DMS53 treated with DMSO at 0.1 percent for 48 hours (cell line): ENCODE data around the gene DNAJC6.

Experiments
- DNase-seq: peaks from one replicate; lab custom pipeline; 2025; ENCODE audit not compliant: unreplicated experiment; lab: John Stamatoyannopoulos, UW

DNAJC6 gene

GRCh38 chr1:65399003-65399402 is 89.7 kb downstream of the DNAJC6 start:
- DNase-seq: no peak

- no peak for DNase-seq
Observed at GRCh38 chr1:65401612-65402011, 92.3 kb downstream of the DNAJC6 start.

DNA sequence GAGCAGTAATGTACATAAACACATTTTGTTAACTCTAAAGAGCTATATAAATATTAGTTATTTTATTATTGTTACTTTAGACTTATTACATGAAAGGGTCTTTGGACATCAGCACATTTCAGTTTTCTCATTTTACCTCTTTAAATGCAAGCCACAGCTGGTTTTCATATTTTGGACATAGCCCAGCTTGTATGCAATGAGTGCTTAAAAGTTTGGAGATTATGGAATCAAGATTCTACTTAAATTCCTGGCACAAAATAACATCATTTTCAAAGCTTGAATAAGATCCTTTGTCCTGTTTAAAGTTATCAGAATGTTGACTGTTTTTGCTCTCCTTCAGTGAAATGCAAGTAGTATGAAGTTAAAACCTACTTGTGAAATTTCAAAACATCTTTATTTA is 95.6 kb downstream of the DNAJC6 start:
- no peak for DNase-seq

GRCh38 chr1:65407877-65408276 is 98.5 kb downstream of the DNAJC6 start:
- DNase-seq: no peak

GRCh38 chr1:65409314-65409713 is 100.0 kb downstream of the DNAJC6 start:
- DNase-seq: no peak

GRCh38 chr1:65409816-65410326 is 100.5 kb downstream of the DNAJC6 start:
- DNase-seq: no peak

- DNase-seq: no peak
Observed at GRCh38 chr1:65412256-65412983, 103.1 kb downstream of the DNAJC6 start.

DNA sequence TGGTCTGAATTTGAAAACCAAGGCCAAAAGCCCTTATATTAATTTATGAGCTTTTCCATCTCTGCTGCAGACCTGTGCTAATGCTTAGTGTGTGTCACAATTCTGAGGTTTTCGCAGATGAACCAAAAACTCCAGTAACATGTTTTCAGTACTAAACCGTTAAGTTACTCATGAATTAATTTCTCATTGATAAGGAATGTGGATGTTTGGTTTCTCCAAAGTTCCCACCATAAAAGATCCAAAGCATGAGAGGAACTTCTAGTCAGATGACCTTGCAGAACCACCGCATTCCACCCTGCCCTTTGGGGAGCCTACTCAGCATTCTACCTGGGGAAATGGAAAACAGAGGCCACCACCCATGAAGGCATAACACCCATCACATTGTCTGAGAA is 103.6 kb downstream of the DNAJC6 start:
- no peak for DNase-seq

- no peak for DNase-seq
Observed at GRCh38 chr1:65414538-65414937, 105.2 kb downstream of the DNAJC6 start.

GRCh38 chr1:65416767-65417166 is 107.4 kb downstream of the DNAJC6 start:
- no peak for DNase-seq

DNA sequence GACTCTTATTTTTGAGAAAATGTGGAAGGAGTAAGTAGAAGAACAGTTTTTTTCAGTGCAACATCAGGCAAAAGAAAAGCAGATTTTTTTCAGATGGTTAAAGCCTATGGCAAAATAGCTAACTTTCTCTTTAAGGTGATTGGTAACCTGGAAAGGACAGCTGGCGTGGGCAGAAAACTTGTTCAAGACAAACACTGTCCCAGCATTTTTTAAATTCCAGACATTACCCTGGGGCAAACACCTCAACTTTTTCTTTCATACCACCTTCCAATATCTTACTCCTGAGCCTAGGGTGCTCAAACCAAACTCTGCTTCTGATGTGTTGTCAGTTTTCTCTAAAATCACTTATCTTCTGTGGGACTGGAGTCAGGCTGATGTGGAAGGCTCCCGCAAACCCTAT is 108.4 kb downstream of the DNAJC6 start:
- no peak for DNase-seq

GRCh38 chr1:65418522-65419185 is 109.3 kb downstream of the DNAJC6 start:
- no peak for DNase-seq

DNA sequence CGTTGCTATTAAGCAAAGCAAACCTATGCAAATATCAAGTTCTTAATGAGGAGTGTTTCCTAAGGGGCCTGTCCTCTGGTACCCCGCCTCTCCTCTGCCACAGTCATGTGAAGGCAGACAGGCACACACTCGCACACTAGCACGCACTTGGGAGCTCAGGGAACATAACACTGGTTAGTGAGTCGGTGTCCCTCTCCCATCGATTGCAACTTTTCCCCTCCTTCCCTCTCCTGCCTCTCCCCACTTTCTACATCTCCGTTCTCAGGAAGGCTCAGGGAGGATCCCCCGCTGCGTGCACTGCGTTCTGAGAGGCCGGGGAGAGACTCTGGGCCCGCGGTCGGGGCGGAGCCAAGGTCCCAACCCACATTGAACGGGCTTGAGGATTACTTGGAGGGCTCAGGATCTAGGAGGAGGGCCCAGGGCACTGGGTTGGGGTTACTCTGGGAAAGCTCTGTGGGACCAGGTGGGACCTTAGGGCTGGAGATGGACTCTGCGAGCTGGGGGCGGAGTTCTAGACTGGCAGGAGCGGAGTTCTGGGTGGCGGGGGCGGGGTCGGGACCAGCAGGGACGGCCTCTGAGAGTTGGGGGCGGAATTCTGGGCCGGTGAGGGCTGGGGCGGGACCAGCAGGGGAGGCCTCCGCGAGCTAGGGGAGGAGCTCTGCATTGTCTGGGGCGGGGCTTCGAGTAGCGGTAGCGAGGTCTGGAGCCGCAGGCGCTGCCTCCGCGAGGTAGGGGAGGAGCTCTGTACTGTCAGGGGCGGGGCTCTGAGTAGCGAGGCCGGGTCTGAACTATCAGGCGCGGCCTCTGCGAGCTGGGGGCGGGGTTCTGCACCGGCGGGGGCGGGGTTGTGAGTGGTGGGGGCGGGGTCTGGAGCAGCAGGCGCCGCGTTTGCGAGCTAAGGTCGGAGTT is 110.6 kb downstream of the DNAJC6 start:
- DNase-seq: peak; percentile 99

DNA sequence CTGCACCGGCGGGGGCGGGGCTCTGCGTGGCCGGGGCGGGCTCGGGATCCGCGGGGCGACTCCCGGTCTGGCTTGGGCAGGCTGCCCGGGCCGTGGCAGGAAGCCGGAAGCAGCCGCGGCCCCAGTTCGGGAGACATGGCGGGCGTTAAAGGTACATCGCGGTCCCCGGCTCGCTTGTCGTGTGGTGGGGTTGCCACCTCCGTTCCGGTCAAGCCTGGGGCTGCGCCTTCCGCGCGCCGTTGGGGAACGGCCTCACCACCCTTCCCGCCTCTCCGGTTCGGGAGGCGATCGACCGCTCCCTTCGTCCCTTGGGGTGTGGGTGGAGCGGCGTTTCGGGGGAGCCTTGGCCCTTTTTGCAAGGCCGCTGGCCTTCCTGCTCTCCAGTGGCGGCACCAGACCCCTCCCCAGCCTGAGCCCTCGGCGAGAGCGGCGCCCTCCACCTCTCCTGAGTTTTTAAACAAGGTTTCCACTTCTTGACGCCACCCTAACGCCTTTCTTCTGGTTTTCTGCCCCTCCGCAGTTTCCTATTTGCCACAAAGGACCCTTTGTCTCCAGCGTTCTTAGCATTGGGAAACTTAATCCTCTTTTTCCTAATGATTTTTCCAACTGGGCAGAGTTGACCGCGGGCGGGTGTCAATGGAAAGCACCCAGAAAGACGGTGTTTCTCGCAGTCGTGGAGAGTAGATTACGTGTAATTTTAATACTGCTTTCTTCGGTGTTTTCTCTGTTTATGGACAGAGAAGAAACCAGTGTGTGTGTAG is 111.4 kb downstream of the DNAJC6 start, which contains the start of the genes LEPR and LEPROT:
Gene LEPR, plus strand, starts transcription at position 79 of the 761 bp plus-strand sequence. CDS start 144,898 bp downstream, outside the sequence.
Gene LEPROT, plus strand, starts transcription at position 79 of the 761 bp plus-strand sequence. Its CDS starts 57 bp downstream, at position 136.
- peak; percentile 42 for DNase-seq

GRCh38 chr1:65421351-65422025 is 112.1 kb downstream of the DNAJC6 start:
- DNase-seq: peak; percentile 28

DNA sequence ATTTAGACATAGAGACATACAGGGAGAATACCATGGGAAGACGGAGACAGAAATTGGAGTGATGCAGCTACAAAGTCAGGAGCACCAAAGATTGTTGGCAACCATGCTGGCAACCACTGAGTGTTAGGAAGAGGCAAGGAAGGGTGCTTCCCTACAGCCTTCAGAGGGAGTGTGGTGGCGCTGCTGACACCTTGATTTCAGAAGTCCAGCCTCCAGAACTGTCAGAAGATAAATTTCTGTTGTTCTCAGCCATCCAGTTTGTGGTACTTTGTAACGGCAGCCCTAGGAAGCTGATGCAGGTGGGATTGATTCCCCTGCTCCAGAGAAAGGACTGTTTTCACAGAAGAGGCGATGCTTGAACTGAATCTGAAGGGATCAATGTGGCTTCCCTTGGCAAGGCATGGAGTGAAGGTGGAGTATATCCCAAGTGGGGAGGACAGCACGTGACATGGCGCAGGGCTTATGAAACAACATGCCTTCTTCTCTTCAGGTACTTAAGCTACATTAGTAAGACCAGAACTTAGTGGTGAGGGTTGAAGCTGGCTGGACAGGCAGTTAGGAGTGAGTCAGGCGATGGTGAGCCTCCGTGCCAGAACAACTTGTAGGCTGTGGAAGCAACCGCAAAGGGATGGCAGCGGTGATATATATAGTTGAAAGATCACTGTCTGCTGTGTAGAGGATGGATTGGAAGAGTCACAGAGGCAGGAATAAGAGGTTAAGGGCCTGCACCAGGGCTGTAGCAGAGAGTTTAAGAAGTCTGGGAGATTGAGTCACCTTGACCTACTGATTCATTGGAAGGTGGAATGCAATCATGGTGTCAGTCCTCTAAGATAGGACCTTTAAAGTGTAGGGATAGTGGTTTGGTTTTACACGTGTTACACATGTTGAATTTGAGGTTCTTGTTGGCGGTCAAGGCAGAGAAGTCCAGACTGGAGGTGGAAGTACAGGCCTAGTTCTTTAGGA is 113.2 kb downstream of the DNAJC6 start:
- DNase-seq: no peak

GRCh38 chr1:65423884-65424572 is 114.7 kb downstream of the DNAJC6 start:
- DNase-seq: no peak

- DNase-seq: no peak
Observed at GRCh38 chr1:65424573-65424889, 115.2 kb downstream of the DNAJC6 start.
